GM06990 (cell line): ENCODE data around the gene MRTFB.

Source experiments
- DNase-seq: peaks from one replicate; pipeline ENCODE4 v3.0.0-alpha.2; 2011; ENCODE audit not compliant: insufficient read length; ENCODE audit errors: extremely low read depth
- H3K27me3 ChIP-seq: replicated peaks from 2 replicates; pipeline ENCODE4 v1.6.0; 2011; ENCODE audit warnings: low read length; ENCODE audit not compliant: control insufficient read depth, insufficient read depth
- H3K36me3 ChIP-seq: 2 replicates; pipeline ENCODE4 v1.5.1; 2011; ENCODE audit warnings: low read length; ENCODE audit not compliant: control insufficient read depth, insufficient read depth
- H3K4me3 ChIP-seq: replicated peaks from 2 replicates; pipeline ENCODE4 v1.5.1; 2011; ENCODE audit warnings: low read depth, mild to moderate bottlenecking, control low read depth, low read length
- TF ChIP-seq, protein P1 (sequence below): IDR thresholded peaks from 2 replicates; pipeline ENCODE4 v1.5.1; 2011; ENCODE audit warnings: low read length, control low read depth, mild to moderate bottlenecking, inconsistent platforms; ENCODE audit not compliant: insufficient read depth, poor library complexity, severe bottlenecking

The MRTFB gene

DNA sequence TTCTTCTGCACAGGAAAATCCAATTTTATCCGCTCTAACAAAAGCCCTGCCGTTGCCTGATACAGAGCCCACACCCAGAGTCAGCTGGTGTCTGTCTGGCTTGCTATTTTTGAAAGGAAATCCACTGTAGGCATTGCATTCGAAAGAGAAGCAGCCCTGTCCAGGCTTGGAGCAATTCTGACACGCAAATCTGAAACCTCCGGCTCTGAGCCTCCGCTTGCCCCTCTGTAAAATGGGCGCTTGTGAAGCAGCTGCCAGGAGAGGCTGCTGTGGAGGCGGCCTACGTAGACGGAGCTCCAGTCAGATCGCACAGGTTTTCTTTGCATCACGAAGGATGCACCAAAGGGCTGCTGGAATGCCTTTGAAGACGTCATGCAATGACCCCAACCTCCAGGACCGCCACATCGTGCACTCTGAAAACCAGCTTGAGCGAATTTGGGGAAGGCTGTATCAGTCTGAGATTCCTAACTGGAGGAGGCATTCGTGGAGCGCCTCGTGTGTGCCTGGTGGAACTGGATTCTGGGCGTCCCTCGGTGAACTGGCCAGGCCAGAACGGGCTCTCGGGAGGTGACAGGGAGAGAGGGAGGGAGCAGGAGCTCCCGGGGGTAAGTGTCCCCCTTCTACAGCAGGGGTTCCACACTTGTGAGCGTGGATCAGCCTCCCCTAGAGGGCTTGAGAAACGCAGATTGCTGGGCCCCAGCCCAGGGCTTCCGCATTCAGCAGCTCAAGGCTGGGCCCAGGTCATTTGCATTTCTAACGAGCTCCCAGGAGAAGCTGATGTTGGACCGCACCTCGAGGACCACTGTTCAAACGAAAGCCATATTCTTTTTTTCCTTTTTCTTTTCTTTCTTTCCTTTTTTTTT, 215.5 kb downstream of the MRTFB start:
- Histone ChIP-seq H3K4me3 (peak overlapping the region; percentile 55), H3K36me3 (no peaks in the 10 kb centered on the region), H3K27me3 (no peaks in the 10 kb centered on the region)
- TF ChIP-seq, protein P1, sequence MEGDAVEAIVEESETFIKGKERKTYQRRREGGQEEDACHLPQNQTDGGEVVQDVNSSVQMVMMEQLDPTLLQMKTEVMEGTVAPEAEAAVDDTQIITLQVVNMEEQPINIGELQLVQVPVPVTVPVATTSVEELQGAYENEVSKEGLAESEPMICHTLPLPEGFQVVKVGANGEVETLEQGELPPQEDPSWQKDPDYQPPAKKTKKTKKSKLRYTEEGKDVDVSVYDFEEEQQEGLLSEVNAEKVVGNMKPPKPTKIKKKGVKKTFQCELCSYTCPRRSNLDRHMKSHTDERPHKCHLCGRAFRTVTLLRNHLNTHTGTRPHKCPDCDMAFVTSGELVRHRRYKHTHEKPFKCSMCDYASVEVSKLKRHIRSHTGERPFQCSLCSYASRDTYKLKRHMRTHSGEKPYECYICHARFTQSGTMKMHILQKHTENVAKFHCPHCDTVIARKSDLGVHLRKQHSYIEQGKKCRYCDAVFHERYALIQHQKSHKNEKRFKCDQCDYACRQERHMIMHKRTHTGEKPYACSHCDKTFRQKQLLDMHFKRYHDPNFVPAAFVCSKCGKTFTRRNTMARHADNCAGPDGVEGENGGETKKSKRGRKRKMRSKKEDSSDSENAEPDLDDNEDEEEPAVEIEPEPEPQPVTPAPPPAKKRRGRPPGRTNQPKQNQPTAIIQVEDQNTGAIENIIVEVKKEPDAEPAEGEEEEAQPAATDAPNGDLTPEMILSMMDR, result peak; percentile 46
- DNase-seq, result peak; percentile 79

DNA sequence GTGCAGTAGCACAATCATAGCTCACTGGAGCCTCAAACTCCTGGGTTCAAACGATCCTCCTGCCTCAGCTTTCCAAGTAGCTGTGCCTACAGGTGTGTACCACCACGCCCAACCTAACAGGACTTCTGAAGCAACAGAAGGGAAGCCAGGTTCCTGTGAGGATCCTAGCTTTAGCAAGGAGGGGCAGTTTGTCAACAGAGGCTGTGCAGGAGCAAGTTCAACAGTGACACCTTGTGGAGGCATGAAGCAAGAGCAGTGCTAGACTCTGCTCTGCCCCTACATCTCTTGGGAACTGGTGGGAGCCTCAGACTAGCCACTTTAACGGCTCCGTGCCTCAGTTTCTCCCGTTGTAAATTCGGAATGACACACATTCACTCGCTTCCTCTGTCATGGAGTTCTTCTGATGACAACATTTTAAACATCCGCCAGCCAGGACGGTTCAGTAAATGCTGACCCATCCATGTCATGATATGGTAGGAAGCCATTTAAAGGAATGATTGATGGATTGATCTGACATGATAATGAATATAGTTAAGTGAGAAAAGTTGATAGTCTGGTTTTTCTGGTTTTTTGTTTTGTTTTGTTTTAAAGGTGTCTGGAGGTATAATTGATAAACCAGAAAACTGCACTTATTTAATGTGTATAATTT, 218.7 kb downstream of the MRTFB start:
- TF ChIP-seq, protein P1, result peak; percentile 52
- no peak for DNase-seq

DNA sequence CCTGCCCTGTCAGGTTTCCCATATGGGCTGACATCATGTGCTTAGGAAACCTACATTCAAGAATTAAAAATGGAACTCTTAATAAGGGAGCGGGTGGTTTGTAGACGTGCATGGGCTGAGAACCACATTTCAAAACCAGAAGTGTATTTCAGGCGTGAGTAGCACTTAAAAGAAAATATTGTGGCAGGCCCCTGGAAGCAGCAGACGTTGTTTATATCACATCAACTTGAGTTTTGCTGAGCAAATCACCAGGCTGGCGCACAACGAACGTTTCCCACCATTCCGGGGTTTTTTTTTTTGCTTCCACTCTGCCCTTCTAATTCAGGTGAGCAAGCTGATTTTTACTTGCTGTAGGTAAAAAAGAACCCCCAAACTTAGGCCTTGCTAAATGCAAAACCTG, 220.2 kb downstream of the MRTFB start:
- Histone ChIP-seq H3K36me3 (no peaks in the 10 kb centered on the region), H3K4me3 (no peak overlapping the region), H3K27me3 (no peaks in the 10 kb centered on the region)
- no peak for DNase-seq
- TF ChIP-seq, protein P1, result no peak

More for the DNA sequence above, 218.7 kb downstream of the MRTFB start:
- Histone ChIP-seq H3K27me3 (no peaks in the 10 kb centered on the region), H3K4me3 (no peak overlapping the region), H3K36me3 (no peaks in the 10 kb centered on the region)

DNA sequence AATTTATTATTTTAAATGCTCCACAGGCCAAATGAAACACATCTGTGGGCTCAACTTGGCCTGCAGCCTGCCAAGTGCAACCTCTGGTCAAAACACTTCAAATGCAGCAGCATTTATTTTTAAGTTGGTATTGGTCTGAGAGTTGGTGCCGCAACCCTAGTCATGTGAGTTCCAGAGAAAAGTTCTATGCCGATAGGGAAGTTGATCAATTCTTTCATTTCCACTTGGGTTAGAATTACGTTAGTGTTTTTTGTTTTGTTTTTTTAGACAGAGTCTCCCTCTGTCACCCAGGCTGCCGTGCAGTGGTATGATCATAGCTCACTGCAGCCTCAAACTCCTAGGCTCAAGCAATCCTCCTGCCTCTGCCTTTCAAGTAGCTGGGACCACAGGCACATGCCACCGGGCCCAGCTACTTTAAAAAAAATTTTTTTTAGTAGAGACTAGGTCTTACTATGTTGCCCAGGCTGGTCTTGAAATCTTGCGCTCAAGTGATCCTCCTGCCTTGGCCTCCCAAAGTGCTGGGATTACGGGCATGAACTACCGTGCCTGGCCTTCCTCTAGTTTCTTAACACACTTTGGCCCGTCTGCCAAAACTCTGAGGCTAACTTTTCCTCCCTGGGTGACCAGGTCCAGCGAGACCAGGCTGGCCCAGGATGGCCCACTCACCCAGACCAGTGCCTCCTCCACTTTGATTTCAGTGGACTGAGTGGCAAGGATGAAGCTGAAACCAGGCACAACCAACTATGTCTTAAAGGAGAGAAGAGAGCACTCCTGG, 221.1 kb downstream of the MRTFB start:
- no peak for DNase-seq
- TF ChIP-seq, protein P1, result no peak

DNA sequence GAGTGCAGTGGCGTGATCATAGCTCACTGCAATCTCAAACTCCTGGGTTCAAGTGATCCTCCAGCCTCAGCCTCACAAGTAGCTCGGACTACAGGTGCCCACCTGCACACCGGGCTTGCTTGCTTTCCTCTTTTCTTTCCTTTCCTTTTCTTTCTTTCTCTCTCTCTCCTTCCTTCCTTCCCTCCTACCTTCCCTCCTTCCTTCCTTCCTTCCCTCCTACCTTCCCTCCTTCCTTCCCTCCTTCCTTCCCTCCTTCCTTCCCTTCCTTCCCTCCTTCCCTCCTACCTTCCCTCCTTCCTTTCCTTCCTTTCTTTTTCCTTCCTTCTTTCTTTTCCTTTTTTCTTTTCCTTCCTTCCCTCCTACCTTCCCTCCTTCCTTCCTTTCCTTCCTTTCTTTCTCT, 225.5 kb downstream of the MRTFB start:
- TF ChIP-seq, protein P1, result no peak
- Histone ChIP-seq H3K27me3 (no peaks in the 10 kb centered on the region), H3K36me3 (no peaks in the 10 kb centered on the region), H3K4me3 (no peak overlapping the region)
- DNase-seq, result no peak

More for the DNA sequence above, 221.1 kb downstream of the MRTFB start:
- H3K27me3 ChIP-seq, result no peaks in the 10 kb centered on the region
- no peaks in the 10 kb centered on the region for H3K36me3 ChIP-seq
- no peak overlapping the region for H3K4me3 ChIP-seq
